HCT116 (cell line): ENCODE results near the gene S100A7. TPM values are rescaled to one million over a fixed set of nuclear protein-coding genes. Genes with fewer than 3 reads are reported as not detected.

Experiments
- ATAC-seq: fragments of 200-7000 bp; cut with Tn5 transposase; 2 replicates; pipeline ENCODE4 v1.9.1; 2020; ENCODE audit warnings: mild to moderate bottlenecking, moderate library complexity
- BruUV-seq: library from RNA; stranded (reverse); fragments of 400-500 nt; replicated peaks from 2 replicates; lab custom pipeline; 2021; lab: Mats Ljungman, UMichigan
- CTCF ChIA-PET: fragments of 300-600 bp; sonication (Branson Sonifier 250); formaldehyde crosslinking; loops from one replicate; lab custom pipeline; 2021; ENCODE audit warnings: antibody characterized with exemption; lab: Charles Lee
- POLR2A ChIA-PET: fragments of 300-600, 350-600 bp; sonication (Branson Sonifier 250); formaldehyde crosslinking; loops from one replicate; lab custom pipeline; 2021; ENCODE audit warnings: antibody characterized with exemption; lab: Charles Lee
- RAD21 ChIA-PET, 2 experiments: fragments of 300-600 bp; sonication (Branson Sonifier 250); formaldehyde crosslinking; loops; one replicate each; lab custom pipeline; 2023; ENCODE audit warnings: low total read pairs in 2 of 2; ENCODE audit not compliant: uncharacterized antibody in 2 of 2, unreplicated experiment in 2 of 2, low non-redundant PET in 1 of 2; lab: Charles Lee
- DNase-seq: peaks from one replicate; pipeline ENCODE4 v3.0.0-alpha.2; 2010; ENCODE audit warnings: low read depth, low spot score
- H2AFZ ChIP-seq: fragments of 200-600 bp; shearing (Covaris generic), sonication (generic); 2 replicates; pipeline ENCODE4 v1.6.1; 2017; ENCODE audit warnings: low read depth, mixed run types, mixed read lengths, antibody characterized with exemption, low read length; ENCODE audit not compliant: poor library complexity, severe bottlenecking
- H3K27ac ChIP-seq: 2 replicates; pipeline ENCODE4 v1.5.1; 2012; ENCODE audit warnings: low read depth, low read length
- H3K27me3 ChIP-seq: fragments of 200-600 bp; sonication (generic); 2 replicates; pipeline ENCODE4 v1.6.1; 2016; ENCODE audit warnings: mixed run types, low read length, mixed read lengths; ENCODE audit not compliant: insufficient read depth
- H3K36me3 ChIP-seq, 2 experiments: fragments of 200-500 bp in 1 of 2; fragments of 200-600 bp in 1 of 2; sonication (Bioruptor generic) in 1 of 2; sonication (generic) in 1 of 2; 2 replicates each; pipeline versions ENCODE4 v1.5.1 to v1.6.1; 2014 to 2016; ENCODE audit warnings: low read length in 2 of 2, inconsistent platforms in 1 of 2, mixed read lengths in 1 of 2, mixed run types in 1 of 2; ENCODE audit not compliant: insufficient read depth in 2 of 2, control insufficient read depth in 1 of 2
- H3K4me1 ChIP-seq, 2 experiments: fragments of 200-600 bp in 1 of 2; sonication (generic) in 1 of 2; 2 replicates each; pipeline versions ENCODE4 v1.5.1 to v1.6.1; 2012 to 2017; ENCODE audit warnings: low read length in 2 of 2, inconsistent platforms in 1 of 2, mild to moderate bottlenecking in 1 of 2, mixed read lengths in 1 of 2, mixed run types in 1 of 2, moderate library complexity in 1 of 2; ENCODE audit not compliant: insufficient read depth in 2 of 2, control insufficient read depth in 1 of 2
- H3K4me2 ChIP-seq: fragments of 200-600 bp; sonication (generic); 2 replicates; pipeline ENCODE4 v1.6.1; 2017; ENCODE audit warnings: mixed run types, low read length, mixed read lengths
- H3K4me3 ChIP-seq, 2 experiments: fragments of 200-600 bp in 1 of 2; sonication (generic) in 1 of 2; replicated peaks in 1 of 2; 2 replicates each; pipeline ENCODE4 v1.5.1; 2011 to 2016; ENCODE audit warnings: low read length in 2 of 2, control low read depth in 1 of 2, low read depth in 1 of 2, mild to moderate bottlenecking in 1 of 2, mixed read lengths in 1 of 2, mixed run types in 1 of 2
- H3K79me2 ChIP-seq: fragments of 200-600 bp; sonication (generic); 2 replicates; pipeline ENCODE4 v1.6.1; 2017; ENCODE audit warnings: mild to moderate bottlenecking, mixed run types, low read length, moderate library complexity, mixed read lengths; ENCODE audit not compliant: insufficient read depth
- H3K9ac ChIP-seq: fragments of 200-600 bp; sonication (generic); 2 replicates; pipeline ENCODE4 v1.6.1; 2016; ENCODE audit warnings: low read length, mixed read lengths
- H3K9me2 ChIP-seq: fragments of 200-600 bp; sonication (generic), shearing (Covaris generic); 2 replicates; pipeline ENCODE4 v1.6.1; 2017; ENCODE audit warnings: mixed run types, mild to moderate bottlenecking, moderate library complexity; ENCODE audit not compliant: insufficient read depth
- H3K9me3 ChIP-seq, 2 experiments: fragments of 200-500 bp in 1 of 2; fragments of 200-600 bp in 1 of 2; sonication (Bioruptor generic) in 1 of 2; sonication (generic) in 1 of 2; 2 replicates each; pipeline ENCODE4 v1.6.1; 2014 to 2017; ENCODE audit warnings: low read length in 2 of 2, mixed read lengths in 2 of 2, inconsistent platforms in 1 of 2, low read depth in 1 of 2, mild to moderate bottlenecking in 1 of 2, mixed run types in 1 of 2, moderate library complexity in 1 of 2; ENCODE audit not compliant: control insufficient read depth in 1 of 2, insufficient read depth in 1 of 2
- H4K20me1 ChIP-seq: fragments of 200-600 bp; sonication (generic), shearing (Covaris generic); 2 replicates; pipeline ENCODE4 v1.6.1; 2017; ENCODE audit warnings: mixed run types, mild to moderate bottlenecking, moderate library complexity; ENCODE audit not compliant: insufficient read depth
- CBX3 ChIP-seq: IDR thresholded peaks from 2 replicates; pipeline ENCODE4 v1.6.1; 2012; ENCODE audit warnings: low read depth
- CEBPB ChIP-seq: IDR thresholded peaks from 2 replicates; pipeline ENCODE4 v1.6.1; 2012; ENCODE audit warnings: low read depth
- CTCF ChIP-seq, 3 experiments: fragments of 200-600 bp in 1 of 3; sonication (generic) in 1 of 3; IDR thresholded peaks in 2 of 3; conservative IDR thresholded peaks in 1 of 3; 2 replicates each; pipeline ENCODE4 v1.5.1; 2012 to 2017; ENCODE audit warnings: low read depth in 2 of 3, low read length in 2 of 3, antibody characterized with exemption in 1 of 3, borderline replicate concordance in 1 of 3, control low read depth in 1 of 3, mild to moderate bottlenecking in 1 of 3, mixed read lengths in 1 of 3, mixed run types in 1 of 3, moderate library complexity in 1 of 3; ENCODE audit not compliant: insufficient read depth in 1 of 3
- EZH2 ChIP-seq: fragments of 200-600 bp; sonication (generic); IDR thresholded peaks from 2 replicates; pipeline ENCODE4 v1.6.1; 2017; ENCODE audit warnings: antibody characterized with exemption, mixed run types
- EZH2phosphoT487 ChIP-seq: fragments of 200-600 bp; IDR thresholded peaks from 2 replicates; pipeline ENCODE4 v1.6.1; 2018; ENCODE audit warnings: antibody characterized with exemption, borderline replicate concordance
- JUND ChIP-seq: IDR thresholded peaks from 2 replicates; pipeline ENCODE4 v1.6.1; 2012
- MAX ChIP-seq: IDR thresholded peaks from 2 replicates; pipeline ENCODE4 v1.6.1; 2012
- POLR2AphosphoS5 ChIP-seq: IDR thresholded peaks from 2 replicates; pipeline ENCODE4 v1.6.1; 2011; ENCODE audit warnings: mild to moderate bottlenecking, low read depth, low read length, moderate library complexity
- RAD21 ChIP-seq: IDR thresholded peaks from 2 replicates; pipeline ENCODE4 v1.6.1; 2012; ENCODE audit warnings: low read depth, mild to moderate bottlenecking
- REST ChIP-seq: IDR thresholded peaks from 2 replicates; pipeline ENCODE4 v1.6.1; 2012; ENCODE audit warnings: low read depth
- SIN3A ChIP-seq: IDR thresholded peaks from 2 replicates; pipeline ENCODE4 v1.6.1; 2012; ENCODE audit warnings: low read depth
- SP1 ChIP-seq: IDR thresholded peaks from 2 replicates; pipeline ENCODE4 v1.6.1; 2012; ENCODE audit warnings: low read depth
- SRF ChIP-seq: IDR thresholded peaks from 2 replicates; pipeline ENCODE4 v1.6.1; 2012; ENCODE audit warnings: low read depth
- TCF7L2 ChIP-seq: IDR thresholded peaks from 2 replicates; pipeline ENCODE4 v1.7.0; 2011; ENCODE audit warnings: borderline replicate concordance, inconsistent platforms; ENCODE audit not compliant: insufficient read depth, insufficient read length; ENCODE audit errors: extremely low read depth
- YY1 ChIP-seq: IDR thresholded peaks from 2 replicates; pipeline ENCODE4 v1.6.1; 2011; ENCODE audit warnings: low read length, low read depth, moderate library complexity, mild to moderate bottlenecking; ENCODE audit not compliant: insufficient replicate concordance; ENCODE audit errors: extremely low read depth
- ZBTB33 ChIP-seq: IDR thresholded peaks from 2 replicates; pipeline ENCODE4 v1.6.1; 2011; ENCODE audit warnings: mild to moderate bottlenecking, low read length, moderate library complexity; ENCODE audit not compliant: insufficient replicate concordance; ENCODE audit errors: extremely low read depth
- ZFX ChIP-seq: fragments of 450-650 bp; IDR thresholded peaks from 2 replicates; pipeline ENCODE4 v1.6.1; 2017
- intact Hi-C: fragments of 100-400 bp; cut with micrococcal nuclease; formaldehyde crosslinking; loops from 2 replicates; pipeline ENCODE4 v1.10.0; 2022
- total RNA-seq: library from RNA; stranded (reverse); gene quantifications from one replicate; pipeline ENCODE4 v1.2.1, GENCODE V29; 2021; ENCODE audit not compliant: unreplicated experiment
- TF ChIP-seq, protein P1 (sequence below): IDR thresholded peaks from 2 replicates; pipeline ENCODE4 v1.6.1; 2012

The S100A7 gene
- total RNA-seq, 1 experiment from 2014 or later: not detected

DNA sequence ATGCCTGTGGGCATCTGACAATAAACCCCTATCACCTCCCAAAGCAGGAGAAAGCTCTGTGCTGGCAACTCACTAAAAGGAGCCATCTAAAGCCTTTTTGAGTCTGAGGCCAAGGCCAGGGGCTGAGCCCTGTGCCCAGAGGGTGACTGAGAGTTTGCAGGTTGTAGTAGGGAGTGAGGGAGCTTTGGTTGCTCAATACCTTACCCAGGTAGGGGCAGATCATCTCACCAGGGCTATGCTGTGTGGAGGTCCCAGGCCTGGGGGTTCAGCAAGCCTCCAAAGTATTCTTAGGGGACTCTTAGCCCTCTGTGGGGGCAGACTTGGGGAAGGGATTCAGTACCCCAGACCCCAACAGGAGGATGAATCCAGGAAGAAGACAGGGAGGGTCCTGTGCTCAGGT, 21.2 kb downstream of the S100A7 start:
- Histone ChIP-seq H3K9me3 (no peaks in the 10 kb centered on the region), H3K36me3 (no peaks in the 10 kb centered on the region), H2AFZ (no peak overlapping the region), H3K9ac (no peak overlapping the region), H3K79me2 (no peaks in the 10 kb centered on the region), H3K27ac (no peak overlapping the region), H3K9me2 (no peaks in the 10 kb centered on the region), H3K4me1 (no peaks in the 10 kb centered on the region), H3K27me3 (peaks cover 76% of the 10 kb centered on the region), H4K20me1 (no peaks in the 10 kb centered on the region), H3K4me2 (no peak overlapping the region), H3K4me3 (no peak overlapping the region)
- intact Hi-C loops: no loop called here
- RAD21 ChIA-PET: no interaction called here
- CTCF ChIA-PET: no interaction called here
- ATAC-seq (no peak), DNase-seq (no peak)
- no TSS peak for BruUV-seq
- POLR2A ChIA-PET: no interaction called here
- TF ChIP-seq POLR2AphosphoS5 (no peak), ZBTB33 (no peak), SRF (no peak), EZH2 (no peak), SP1 (no peak), RAD21 (no peak), CEBPB (no peak), REST (no peak), YY1 (no peak), CTCF (IDR thresholded peaks at IDR 0.05 in 2 of 3, conservative IDR thresholded peaks at IDR 0.05 in 1 of 3; ENCODE audit: borderline replicate concordance in 1 of 3, insufficient read depth in 1 of 3, low read depth in 2 of 3, low read length in 2 of 3) (no peak), TCF7L2 (no peak), MAX (no peak), SIN3A (no peak), JUND (no peak), EZH2phosphoT487 (no peak), CBX3 (no peak), ZFX (no peak)
- TF ChIP-seq, protein P1, sequence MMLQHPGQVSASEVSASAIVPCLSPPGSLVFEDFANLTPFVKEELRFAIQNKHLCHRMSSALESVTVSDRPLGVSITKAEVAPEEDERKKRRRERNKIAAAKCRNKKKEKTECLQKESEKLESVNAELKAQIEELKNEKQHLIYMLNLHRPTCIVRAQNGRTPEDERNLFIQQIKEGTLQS: no peak
